CD14-positive monocyte (primary cell): Measurements from ENCODE around the gene CCN5. TPM values are rescaled to one million over a fixed set of nuclear protein-coding genes. Genes with fewer than 3 reads are reported as not detected.

Experiments
- DNase-seq, 3 donors: peaks; one replicate each; pipeline ENCODE4 v3.0.0-alpha.2; 2011 to 2022
- H2AFZ ChIP-seq: 2 replicates; pipeline ENCODE4 v1.6.0; 2012; ENCODE audit warnings: mild to moderate bottlenecking, low read depth, low read length, inconsistent platforms; ENCODE audit not compliant: insufficient read depth, poor library complexity, severe bottlenecking
- H3K27ac ChIP-seq, 2 donors: 1 replicate in 1 of 2; 2 replicates in 1 of 2; pipeline ENCODE4 v1.5.1; 2012 to 2013; ENCODE audit warnings: low read length in 2 of 2, control low read depth in 1 of 2, inconsistent platforms in 1 of 2, low read depth in 1 of 2, mild to moderate bottlenecking in 1 of 2
- H3K27me3 ChIP-seq, 2 donors: one replicate each; pipeline versions ENCODE4 v1.6.0 to v1.6.1; 2011 to 2013; ENCODE audit warnings: low read length in 2 of 2; ENCODE audit not compliant: control insufficient read depth in 2 of 2, insufficient read depth in 2 of 2
- H3K36me3 ChIP-seq, 2 donors: replicated peaks in 1 of 2; 1 replicate in 1 of 2; 2 replicates in 1 of 2; pipeline versions ENCODE4 v1.5.1 to v1.6.1; 2012 to 2013; ENCODE audit warnings: low read length in 2 of 2, control low read depth in 1 of 2, inconsistent platforms in 1 of 2, mild to moderate bottlenecking in 1 of 2; ENCODE audit not compliant: insufficient read depth in 2 of 2, control insufficient read depth in 1 of 2
- H3K4me1 ChIP-seq, 2 donors: 1 replicate in 1 of 2; 2 replicates in 1 of 2; pipeline versions ENCODE4 v1.5.1 to v1.6.1; 2012 to 2013; ENCODE audit warnings: low read length in 2 of 2, control low read depth in 1 of 2, inconsistent platforms in 1 of 2, mild to moderate bottlenecking in 1 of 2, moderate library complexity in 1 of 2; ENCODE audit not compliant: insufficient read depth in 2 of 2, control insufficient read depth in 1 of 2
- H3K4me2 ChIP-seq: replicated peaks from 2 replicates; pipeline ENCODE3; 2012; ENCODE audit warnings: low read length, moderate library complexity, mild to moderate bottlenecking; ENCODE audit not compliant: poor library complexity, severe bottlenecking; ENCODE audit errors: extremely low read depth
- H3K4me3 ChIP-seq, 3 experiments: fragments of 200-600 bp in 1 of 3; sonication (generic) in 1 of 3; replicated peaks in 1 of 3; 1 replicate in 2 of 3; 2 replicates in 1 of 3; pipeline ENCODE4 v1.5.1; 2011 to 2013; ENCODE audit warnings: low read length in 3 of 3, mild to moderate bottlenecking in 3 of 3, control low read depth in 2 of 3, low read depth in 2 of 3, inconsistent platforms in 1 of 3, moderate library complexity in 1 of 3
- H3K79me2 ChIP-seq: 2 replicates; pipeline ENCODE4 v1.6.0; 2012; ENCODE audit warnings: mild to moderate bottlenecking, control low read depth, inconsistent platforms, low read length, moderate library complexity; ENCODE audit not compliant: insufficient read depth
- H3K9ac ChIP-seq: 2 replicates; pipeline ENCODE4 v1.6.0; 2017; ENCODE audit warnings: low read length, mild to moderate bottlenecking; ENCODE audit not compliant: insufficient read depth, poor library complexity, severe bottlenecking
- H3K9me3 ChIP-seq, 2 donors: replicated peaks in 1 of 2; 1 replicate in 1 of 2; 2 replicates in 1 of 2; pipeline versions ENCODE4 v1.5.1 to v1.6.1; 2012 to 2013; ENCODE audit warnings: low read length in 2 of 2, control low read depth in 1 of 2; ENCODE audit not compliant: control insufficient read depth in 1 of 2, insufficient read depth in 1 of 2
- H4K20me1 ChIP-seq: 2 replicates; pipeline ENCODE4 v1.6.0; 2012; ENCODE audit warnings: mild to moderate bottlenecking, low read length, control low read depth, moderate library complexity; ENCODE audit not compliant: insufficient read depth
- H3K27ac Mint-ChIP-seq, 7 donors: one replicate each; pipeline ENCODE4 v1.8.0; 2020; ENCODE audit warnings: mild to moderate bottlenecking in 7 of 7, mixed read lengths in 7 of 7, moderate library complexity in 6 of 7, inconsistent platforms in 2 of 7
- H3K27me3 Mint-ChIP-seq, 3 donors: one replicate each; pipeline ENCODE4 v1.8.0; 2021 to 2022; ENCODE audit warnings: low read depth in 3 of 3, mild to moderate bottlenecking in 3 of 3, mixed read lengths in 3 of 3, moderate library complexity in 3 of 3, inconsistent platforms in 1 of 3
- H3K36me3 Mint-ChIP-seq, 2 donors: one replicate each; pipeline ENCODE4 v1.8.0; 2020; ENCODE audit warnings: mixed read lengths in 2 of 2, inconsistent platforms in 1 of 2, mild to moderate bottlenecking in 1 of 2
- H3K4me1 Mint-ChIP-seq: one replicate; pipeline ENCODE4 v1.8.0; 2020; ENCODE audit warnings: mild to moderate bottlenecking, mixed read lengths
- H3K4me3 Mint-ChIP-seq, 2 donors: one replicate each; pipeline ENCODE4 v1.8.0; 2020; ENCODE audit warnings: mild to moderate bottlenecking in 2 of 2, mixed read lengths in 2 of 2, moderate library complexity in 1 of 2
- H3K9me3 Mint-ChIP-seq, 7 donors: one replicate each; pipeline ENCODE4 v1.8.0; 2020 to 2022; ENCODE audit warnings: mixed read lengths in 7 of 7, mild to moderate bottlenecking in 6 of 7, moderate library complexity in 6 of 7, inconsistent platforms in 2 of 7
- WGBS: methylation state at CpG from one replicate; pipeline ENCODE4 v1.1.5; 2013; ENCODE audit warnings: missing lambda C conversion rate; ENCODE audit not compliant: insufficient coverage; 5-methylcytosine and 5-hydroxymethylcytosine counted together
- intact Hi-C, 2 donors: fragments of 100-400 bp; cut with micrococcal nuclease; formaldehyde crosslinking; loops; one replicate each; pipeline versions ENCODE4 v1.15.0 to v1.15.1; 2023
- polyA plus RNA-seq, 3 donors: library from polyadenylated mRNA; depleted of rRNA in 1 of 3; unstranded in 2 of 3; stranded (reverse) in 1 of 3; fragments of 300-500 nt in 2 of 3; fragments of >200 nt in 1 of 3; fragmentation: Illumina TruSeq in 2 of 3; gene quantifications; 1 replicate in 2 of 3; 2 replicates in 1 of 3; pipeline ENCODE4 v1.2.3, GENCODE V29; 2012 to 2021
- TF ChIP-seq, protein P1 (sequence below): fragments of 200-600 bp; IDR thresholded peaks from one replicate; pipeline ENCODE4 v1.8.0; 2022; ENCODE audit warnings: antibody characterized with exemption, mild to moderate bottlenecking

CCN5 gene
- polyA plus RNA-seq, 3 donors = not detected

DNA sequence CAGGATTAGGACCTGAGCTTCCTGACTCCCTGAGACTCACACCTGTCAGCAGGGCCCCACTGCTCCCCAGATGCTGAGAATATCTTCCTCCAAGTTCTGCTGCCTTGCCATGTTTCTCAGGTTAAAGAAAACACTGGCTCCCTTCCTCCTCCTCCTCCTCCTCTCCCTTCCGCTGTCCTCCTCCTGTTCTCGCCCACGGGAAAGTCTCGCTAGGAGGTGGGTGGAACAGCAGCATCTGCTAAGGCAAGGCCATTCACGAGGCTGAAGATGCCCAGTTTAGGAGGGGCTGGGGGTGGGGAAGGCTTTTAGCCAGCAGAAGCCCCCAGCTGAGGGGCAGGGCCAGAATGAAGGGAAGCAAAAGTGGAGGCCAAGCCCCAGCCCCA lies 54.3 kb downstream of the CCN5 start:
- Histone ChIP-seq H3K27me3 (no peaks in the 10 kb centered on the region), H3K4me3 (no peak overlapping the region), H2AFZ (no peak overlapping the region), H4K20me1 (no peaks in the 10 kb centered on the region), H3K9ac (no peak overlapping the region), H3K27ac (no peak overlapping the region), H3K4me2 (no peak overlapping the region), H3K9me3 (no peaks in the 10 kb centered on the region), H3K4me1 (no peaks in the 10 kb centered on the region), H3K36me3 (no peaks in the 10 kb centered on the region), H3K79me2 (no peaks in the 10 kb centered on the region)
- TF ChIP-seq, protein P1, sequence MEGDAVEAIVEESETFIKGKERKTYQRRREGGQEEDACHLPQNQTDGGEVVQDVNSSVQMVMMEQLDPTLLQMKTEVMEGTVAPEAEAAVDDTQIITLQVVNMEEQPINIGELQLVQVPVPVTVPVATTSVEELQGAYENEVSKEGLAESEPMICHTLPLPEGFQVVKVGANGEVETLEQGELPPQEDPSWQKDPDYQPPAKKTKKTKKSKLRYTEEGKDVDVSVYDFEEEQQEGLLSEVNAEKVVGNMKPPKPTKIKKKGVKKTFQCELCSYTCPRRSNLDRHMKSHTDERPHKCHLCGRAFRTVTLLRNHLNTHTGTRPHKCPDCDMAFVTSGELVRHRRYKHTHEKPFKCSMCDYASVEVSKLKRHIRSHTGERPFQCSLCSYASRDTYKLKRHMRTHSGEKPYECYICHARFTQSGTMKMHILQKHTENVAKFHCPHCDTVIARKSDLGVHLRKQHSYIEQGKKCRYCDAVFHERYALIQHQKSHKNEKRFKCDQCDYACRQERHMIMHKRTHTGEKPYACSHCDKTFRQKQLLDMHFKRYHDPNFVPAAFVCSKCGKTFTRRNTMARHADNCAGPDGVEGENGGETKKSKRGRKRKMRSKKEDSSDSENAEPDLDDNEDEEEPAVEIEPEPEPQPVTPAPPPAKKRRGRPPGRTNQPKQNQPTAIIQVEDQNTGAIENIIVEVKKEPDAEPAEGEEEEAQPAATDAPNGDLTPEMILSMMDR = no peak
- DNase-seq = no peak
- Mint-ChIP-seq H3K4me3 (no peak overlapping the region), H3K9me3 (no peaks in the 10 kb centered on the region), H3K27ac (peak overlapping the region in 2 of 7 donors; percentile 12 to 33), H3K27me3 (peaks cover 8 to 12% (median 9%) of the 10 kb centered on the region in 3 donors), H3K36me3 (no peaks in the 10 kb centered on the region), H3K4me1 (no peaks in the 10 kb centered on the region)
- 34% methylated on average over 2 of the region's 5 CpGs for WGBS
- intact Hi-C loops = no loop called here

DNA sequence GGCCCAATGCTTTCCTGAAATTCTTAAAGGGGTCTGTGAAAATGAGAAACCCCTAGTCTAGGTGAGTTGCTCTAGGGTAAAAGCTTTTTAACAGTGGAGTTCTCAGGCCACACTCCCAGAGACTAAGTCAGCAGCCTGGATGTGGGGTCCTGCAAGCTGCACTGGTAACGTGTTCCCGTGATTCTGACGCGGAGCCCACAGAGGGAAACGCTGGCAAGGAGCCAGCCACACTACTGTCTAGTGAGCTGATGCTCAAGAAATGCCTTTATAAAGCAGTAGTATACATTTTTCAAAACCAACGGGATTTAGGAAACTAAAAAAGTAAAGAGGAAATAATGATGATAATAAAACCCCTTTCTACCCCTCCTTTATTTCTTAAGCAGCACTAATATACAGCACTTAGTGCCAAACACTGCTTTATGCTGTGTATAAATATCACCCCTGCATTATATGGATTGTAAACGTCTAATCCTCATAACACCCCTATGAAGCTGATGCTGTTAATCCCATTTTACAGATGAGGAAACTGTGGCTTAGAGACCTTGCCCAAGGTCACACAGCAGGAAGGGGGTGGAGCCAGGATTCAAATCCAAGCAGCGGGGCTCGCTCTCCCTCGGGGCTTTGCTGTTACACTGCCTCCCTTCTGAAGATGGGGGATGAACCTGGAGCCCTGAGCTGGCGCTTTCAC lies 55.5 kb downstream of the CCN5 start:
- Histone ChIP-seq H3K4me3 (no peak overlapping the region), H3K9ac (no peak overlapping the region), H4K20me1 (no peaks in the 10 kb centered on the region), H3K4me2 (no peak overlapping the region), H3K36me3 (no peaks in the 10 kb centered on the region), H2AFZ (no peak overlapping the region), H3K4me1 (no peaks in the 10 kb centered on the region), H3K79me2 (no peaks in the 10 kb centered on the region), H3K27me3 (no peaks in the 10 kb centered on the region), H3K27ac (no peak overlapping the region), H3K9me3 (no peaks in the 10 kb centered on the region)
- H3K4me1 Mint-ChIP-seq = no peaks in the 10 kb centered on the region
- intact Hi-C loops = no loop called here
- no peak for DNase-seq
- TF ChIP-seq, protein P1 = no peak
- WGBS = 75% methylated on average over 7 of the region's 11 CpGs
- no peak overlapping the region for H3K27ac Mint-ChIP-seq
- no peaks in the 10 kb centered on the region for H3K36me3 Mint-ChIP-seq
- no peaks in the 10 kb centered on the region for H3K9me3 Mint-ChIP-seq
- H3K4me3 Mint-ChIP-seq = no peak overlapping the region
- H3K27me3 Mint-ChIP-seq = peaks cover 7 to 10% (median 9%) of the 10 kb centered on the region in 3 donors
